ENCODE data around the gene CDYL2.

GRCh38 chr16:80788027-80788426 is 16.4 kb downstream of the CDYL2 start:
- no peak for TF ChIP-seq CTCF (IDR thresholded peaks at IDR 0.05 in 4 of 5, conservative IDR thresholded peaks at IDR 0.05 in 1 of 5)
- no peak for TF ChIP-seq POLR2A (IDR thresholded peaks at IDR 0.05)
